A673 (cell line): Measurements from ENCODE around the gene TM7SF3. TPM values are rescaled to one million over a fixed set of nuclear protein-coding genes. Genes with fewer than 3 reads are reported as not detected.

ENCODE experiments used
- BruUV-seq: library from RNA; stranded (reverse); fragments of 400-500 nt; replicated peaks from 2 replicates; lab custom pipeline; 2021; lab: Mats Ljungman, UMichigan
- CTCF ChIA-PET: fragments of 300-600 bp; sonication (Branson Sonifier 250); formaldehyde crosslinking; loops from one replicate; lab custom pipeline; 2022; ENCODE audit warnings: antibody characterized with exemption; lab: Charles Lee
- POLR2A ChIA-PET: fragments of 300-600 bp; sonication (Branson Sonifier 250); formaldehyde crosslinking; loops from one replicate; lab custom pipeline; 2022; ENCODE audit warnings: antibody characterized with exemption; ENCODE audit not compliant: low non-redundant PET; lab: Charles Lee
- DNase-seq: peaks from one replicate; pipeline ENCODE4 v3.0.0-alpha.2; 2015; ENCODE audit warnings: low spot score
- H3K27ac ChIP-seq: fragments of 200-600 bp; sonication (generic); 2 replicates; pipeline ENCODE4 v1.5.1; 2016; ENCODE audit warnings: mixed run types, low read depth, mild to moderate bottlenecking, mixed read lengths, antibody characterized with exemption, low read length; ENCODE audit not compliant: poor library complexity, severe bottlenecking
- H3K27me3 ChIP-seq: fragments of 200-600 bp; sonication (generic); replicated peaks from 2 replicates; pipeline ENCODE4 v1.6.1; 2017; ENCODE audit warnings: mixed run types, low read depth, mild to moderate bottlenecking, mixed read lengths, antibody characterized with exemption, low read length; ENCODE audit not compliant: insufficient read depth, poor library complexity
- H3K36me3 ChIP-seq: fragments of 200-600 bp; sonication (generic); 2 replicates; pipeline ENCODE4 v1.6.1; 2016; ENCODE audit warnings: mixed run types, mild to moderate bottlenecking, mixed read lengths, antibody characterized with exemption, low read length; ENCODE audit not compliant: insufficient read depth, poor library complexity, severe bottlenecking
- H3K4me1 ChIP-seq: fragments of 200-600 bp; sonication (generic); 2 replicates; pipeline ENCODE4 v1.6.1; 2017; ENCODE audit warnings: mixed run types, mild to moderate bottlenecking, mixed read lengths, antibody characterized with exemption, low read length; ENCODE audit not compliant: insufficient read depth, poor library complexity, severe bottlenecking
- H3K4me3 ChIP-seq: fragments of 200-600 bp; sonication (generic); 2 replicates; pipeline ENCODE4 v1.5.1; 2016; ENCODE audit warnings: low read depth, mixed run types, mild to moderate bottlenecking, mixed read lengths, low read length; ENCODE audit not compliant: poor library complexity, severe bottlenecking
- H3K9me3 ChIP-seq: fragments of 200-600 bp; sonication (generic); 2 replicates; pipeline ENCODE4 v1.6.1; 2016; ENCODE audit warnings: mixed run types, low read depth, mild to moderate bottlenecking, mixed read lengths, antibody characterized with exemption, low read length; ENCODE audit not compliant: poor library complexity, severe bottlenecking
- CTCF ChIP-seq: fragments of 300-800, 200-600 bp; sonication (generic); conservative IDR thresholded peaks from 2 replicates; pipeline ENCODE4 v1.5.1; 2017; ENCODE audit warnings: low read depth, mild to moderate bottlenecking, antibody characterized with exemption, low read length, moderate library complexity, mixed read lengths
- EZH2 ChIP-seq: fragments of 200-600 bp; sonication (generic); IDR thresholded peaks from 2 replicates; pipeline ENCODE4 v1.6.1; 2017; ENCODE audit warnings: borderline replicate concordance, low read depth, mild to moderate bottlenecking, mixed read lengths, antibody characterized with exemption, low read length; ENCODE audit not compliant: poor library complexity, severe bottlenecking
- intact Hi-C: fragments of 100-400 bp; cut with micrococcal nuclease; formaldehyde crosslinking; loops from one replicate; pipeline ENCODE4 v1.10.0; 2022; ENCODE audit not compliant: unreplicated experiment
- total RNA-seq: library from RNA; stranded (reverse); gene quantifications from 2 replicates; pipeline ENCODE4 v1.2.3, GENCODE V29; 2021

Gene TM7SF3
- total RNA-seq, 1 experiment from 2014 or later, result 53.5 TPM

- H3K4me1 ChIP-seq, result no peaks in the 10 kb centered on the region
- no peak overlapping the region for H3K27ac ChIP-seq
- ChIA-PET POLR2A (no interaction called here), CTCF (interaction anchor here (0.6 kb wide), 1 partner anchor 12 kb away, joined by 3 read pairs; the partner anchor contains the start of gene MED21)
- TF ChIP-seq CTCF (no peak), EZH2 (no peak)
- H3K36me3 ChIP-seq, result peaks cover 8% of the 10 kb centered on the region
- intact Hi-C loops, result loop anchor here (5.0 kb wide), 1 partner anchor 108 kb away; no protein-coding TSS in a partner anchor
- no peaks in the 10 kb centered on the region for H3K9me3 ChIP-seq
- DNase-seq, result no peak
- H3K27me3 ChIP-seq, result no peaks in the 10 kb centered on the region
- BruUV-seq, result no TSS peak
- H3K4me3 ChIP-seq, result no peak overlapping the region
Observed at GRCh38 chr12:27034607-27035293, 20.6 kb upstream of the TM7SF3 start.

- no peak for DNase-seq
- Histone ChIP-seq H3K27ac (no peak overlapping the region), H3K9me3 (no peaks in the 10 kb centered on the region), H3K36me3 (peaks cover 24% of the 10 kb centered on the region), H3K27me3 (no peaks in the 10 kb centered on the region), H3K4me3 (no peak overlapping the region), H3K4me1 (no peaks in the 10 kb centered on the region)
- intact Hi-C loops, result no loop called here
- ChIA-PET CTCF (no interaction called here), POLR2A (no interaction called here)
- no TSS peak for BruUV-seq
- TF ChIP-seq EZH2 (no peak), CTCF (no peak)
Observed at GRCh38 chr12:27032679-27033078, 18.5 kb upstream of the TM7SF3 start.

- no peak overlapping the region for H3K4me3 ChIP-seq
- intact Hi-C loops, result no loop called here
- BruUV-seq, result no TSS peak
- H3K36me3 ChIP-seq, result peaks cover 29% of the 10 kb centered on the region
- no peaks in the 10 kb centered on the region for H3K27me3 ChIP-seq
- CTCF ChIA-PET, result no interaction called here
- DNase-seq, result no peak
- H3K27ac ChIP-seq, result no peak overlapping the region
- POLR2A ChIA-PET, result no interaction called here
- no peaks in the 10 kb centered on the region for H3K4me1 ChIP-seq
- no peaks in the 10 kb centered on the region for H3K9me3 ChIP-seq
- TF ChIP-seq EZH2 (no peak), CTCF (no peak)
Observed at GRCh38 chr12:27031531-27031930, 17.3 kb upstream of the TM7SF3 start.
